Keratinocyte (primary cell): ENCODE data around the gene AGAP1. TPM values are rescaled to one million over a fixed set of nuclear protein-coding genes. Genes with fewer than 3 reads are reported as not detected.

Source experiments
- DNase-seq: peaks from one replicate; pipeline ENCODE4 v3.0.0-alpha.2; 2011; ENCODE audit warnings: low read depth, missing footprints, low spot score
- FAIRE-seq: peaks from 2 replicates; lab custom pipeline; 2011; peaks lifted over from hg19 to GRCh38; lab: Jason Lieb, UNC
- H2AFZ ChIP-seq: 2 replicates; pipeline ENCODE4 v1.6.0; 2012; ENCODE audit warnings: low read length, control low read depth, inconsistent platforms; ENCODE audit not compliant: control insufficient read depth
- H3K27ac ChIP-seq: 2 replicates; pipeline ENCODE4 v1.5.1; 2011; ENCODE audit warnings: low read length; ENCODE audit not compliant: control insufficient read depth, insufficient read depth
- H3K27me3 ChIP-seq: 3 replicates; pipeline ENCODE4 v1.6.0; 2011; ENCODE audit warnings: low read length; ENCODE audit not compliant: control insufficient read depth, insufficient read depth; ENCODE audit errors: extremely low read depth
- H3K36me3 ChIP-seq, 2 experiments: 2 replicates in 1 of 2; 3 replicates in 1 of 2; pipeline ENCODE4 v1.5.1; 2011; ENCODE audit warnings: low read length in 2 of 2, mild to moderate bottlenecking in 1 of 2; ENCODE audit not compliant: control insufficient read depth in 2 of 2, insufficient read depth in 2 of 2; ENCODE audit errors: extremely low read depth in 1 of 2
- H3K4me1 ChIP-seq: 3 replicates; pipeline ENCODE4 v1.5.1; 2011; ENCODE audit warnings: low read length; ENCODE audit not compliant: control insufficient read depth, insufficient read depth; ENCODE audit errors: extremely low read depth
- H3K4me2 ChIP-seq: 3 replicates; pipeline ENCODE4 v1.6.0; 2011; ENCODE audit warnings: low read depth, low read length; ENCODE audit not compliant: control insufficient read depth, insufficient read depth; ENCODE audit errors: extremely low read depth
- H3K4me3 ChIP-seq, 3 experiments: fragments of 200-600 bp in 1 of 3; sonication (generic) in 1 of 3; 2 replicates in 2 of 3; 3 replicates in 1 of 3; pipeline ENCODE4 v1.5.1; 2011 to 2016; ENCODE audit warnings: low read length in 3 of 3, mild to moderate bottlenecking in 3 of 3, control low read depth in 2 of 3, inconsistent platforms in 1 of 3, low read depth in 1 of 3, mixed read lengths in 1 of 3, mixed run types in 1 of 3, moderate library complexity in 1 of 3; ENCODE audit not compliant: control insufficient read depth in 2 of 3, insufficient read depth in 2 of 3; ENCODE audit errors: extremely low read depth in 1 of 3
- H3K79me2 ChIP-seq: 2 replicates; pipeline ENCODE4 v1.6.0; 2012; ENCODE audit warnings: low read length; ENCODE audit not compliant: control insufficient read depth, insufficient read depth
- H3K9ac ChIP-seq: 3 replicates; pipeline ENCODE4 v1.6.0; 2011; ENCODE audit warnings: low read length; ENCODE audit not compliant: control insufficient read depth, insufficient read depth; ENCODE audit errors: extremely low read depth
- H3K9me1 ChIP-seq: 3 replicates; pipeline ENCODE4 v1.6.0; 2011; ENCODE audit warnings: low read length; ENCODE audit not compliant: control insufficient read depth, insufficient read depth; ENCODE audit errors: extremely low read depth
- H3K9me3 ChIP-seq: 2 replicates; pipeline ENCODE4 v1.5.1; 2012; ENCODE audit warnings: low read depth, low read length; ENCODE audit not compliant: control insufficient read depth
- H4K20me1 ChIP-seq: 3 replicates; pipeline ENCODE4 v1.6.0; 2011; ENCODE audit warnings: low read length; ENCODE audit not compliant: control insufficient read depth, insufficient read depth; ENCODE audit errors: extremely low read depth
- EZH2 ChIP-seq: IDR thresholded peaks from one replicate; pipeline ENCODE4 v1.6.1; 2012; ENCODE audit warnings: inconsistent platforms, mild to moderate bottlenecking, low read length, moderate library complexity
- dilution Hi-C: fragments of 300-500 bp; cut with MboI; formaldehyde crosslinking; loops from one replicate; pipeline ENCODE4 v1.7.0; 2020; ENCODE audit warnings: low sequenced_read_pairs; ENCODE audit not compliant: extremely low pct_ligation_motif_present
- polyA plus RNA-seq, 5 experiments: library from polyadenylated mRNA; depleted of rRNA in 3 of 5; stranded (reverse) in 3 of 5; stranded (forward) in 1 of 5; unstranded in 1 of 5; fragments of >200 nt; gene quantifications; 1 replicate in 1 of 5; 2 replicates in 3 of 5; 3 replicates in 1 of 5; pipeline versions ENCODE4 v1.2.1 to v1.2.3, GENCODE V29; 2011 to 2012; ENCODE audit warnings: missing spikeins in 2 of 5, low read depth in 1 of 5, low replicate concordance in 1 of 5
- TF ChIP-seq, protein P1 (sequence below), 3 experiments: IDR thresholded peaks in 1 of 3; conservative IDR thresholded peaks in 1 of 3; optimal IDR thresholded peaks in 1 of 3; 2 replicates in 2 of 3; 3 replicates in 1 of 3; pipeline versions ENCODE3 to v1.5.1; 2011; ENCODE audit warnings: low read length in 3 of 3, mild to moderate bottlenecking in 3 of 3, moderate library complexity in 2 of 3, control low read depth in 1 of 3, inconsistent platforms in 1 of 3; ENCODE audit not compliant: insufficient read depth in 2 of 3; ENCODE audit errors: extremely low read depth in 1 of 3

The AGAP1 gene
- polyA plus RNA-seq, 1 donor (not counting 4 experiments of a cell fraction or from before 2014, with no cell fraction given), result 12.6 TPM

DNA sequence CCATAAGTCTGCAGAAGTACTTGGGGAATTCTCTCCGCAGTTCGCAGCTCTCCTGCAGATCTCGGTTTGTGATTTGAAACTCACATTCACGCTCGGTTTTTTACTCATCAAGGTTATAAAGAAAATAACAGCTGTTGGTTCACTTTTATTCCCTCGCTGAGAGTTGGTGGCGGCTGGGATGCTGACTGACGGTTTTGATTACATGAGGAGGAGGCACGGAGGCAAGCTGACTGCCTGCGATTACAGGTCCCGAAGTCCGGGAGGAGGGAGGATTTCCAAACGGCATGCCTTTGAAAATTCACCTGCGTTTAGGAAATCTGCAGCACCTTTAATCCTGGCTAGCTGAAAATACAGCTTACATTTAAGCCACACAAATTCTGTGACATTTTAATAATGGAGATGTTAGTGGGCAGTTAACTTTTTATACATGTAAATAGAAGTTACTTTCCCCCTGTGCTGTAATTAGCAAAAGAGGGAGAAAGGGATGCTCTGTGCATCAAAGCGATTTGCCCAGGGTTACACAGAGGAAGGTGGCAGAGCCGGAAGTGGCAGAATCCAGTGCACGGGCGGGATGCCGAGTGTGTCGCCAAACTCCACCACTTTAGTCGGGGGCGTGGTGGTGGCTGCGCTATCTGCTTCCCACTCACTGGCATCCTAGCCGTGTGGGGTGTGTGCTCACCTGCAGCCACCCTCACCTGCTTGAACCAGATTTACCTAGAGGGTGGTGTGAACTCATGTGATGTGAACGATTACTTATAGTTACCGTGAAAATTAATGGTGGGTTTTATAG is 14.7 kb downstream of the AGAP1 start:
- H3K9me1 ChIP-seq, result peaks cover 6% of the 10 kb centered on the region
- dilution Hi-C loops, result no loop called here
- H4K20me1 ChIP-seq, result peaks cover 15% of the 10 kb centered on the region
- no peak overlapping the region for H2AFZ ChIP-seq
- peaks cover 17% of the 10 kb centered on the region for H3K4me1 ChIP-seq
- H3K4me3 ChIP-seq, result no peak overlapping the region
- peaks cover 60% of the 10 kb centered on the region for H3K79me2 ChIP-seq
- H3K9ac ChIP-seq, result no peak overlapping the region
- no peak for TF ChIP-seq EZH2
- TF ChIP-seq, protein P1, sequence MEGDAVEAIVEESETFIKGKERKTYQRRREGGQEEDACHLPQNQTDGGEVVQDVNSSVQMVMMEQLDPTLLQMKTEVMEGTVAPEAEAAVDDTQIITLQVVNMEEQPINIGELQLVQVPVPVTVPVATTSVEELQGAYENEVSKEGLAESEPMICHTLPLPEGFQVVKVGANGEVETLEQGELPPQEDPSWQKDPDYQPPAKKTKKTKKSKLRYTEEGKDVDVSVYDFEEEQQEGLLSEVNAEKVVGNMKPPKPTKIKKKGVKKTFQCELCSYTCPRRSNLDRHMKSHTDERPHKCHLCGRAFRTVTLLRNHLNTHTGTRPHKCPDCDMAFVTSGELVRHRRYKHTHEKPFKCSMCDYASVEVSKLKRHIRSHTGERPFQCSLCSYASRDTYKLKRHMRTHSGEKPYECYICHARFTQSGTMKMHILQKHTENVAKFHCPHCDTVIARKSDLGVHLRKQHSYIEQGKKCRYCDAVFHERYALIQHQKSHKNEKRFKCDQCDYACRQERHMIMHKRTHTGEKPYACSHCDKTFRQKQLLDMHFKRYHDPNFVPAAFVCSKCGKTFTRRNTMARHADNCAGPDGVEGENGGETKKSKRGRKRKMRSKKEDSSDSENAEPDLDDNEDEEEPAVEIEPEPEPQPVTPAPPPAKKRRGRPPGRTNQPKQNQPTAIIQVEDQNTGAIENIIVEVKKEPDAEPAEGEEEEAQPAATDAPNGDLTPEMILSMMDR (optimal IDR thresholded peaks at IDR 0.05 in 1 of 3, IDR thresholded peaks at IDR 0.05 in 1 of 3, conservative IDR thresholded peaks at IDR 0.05 in 1 of 3; ENCODE audit: extremely low read depth in 1 of 3, insufficient read depth in 2 of 3, low read length in 3 of 3), result no peak
- no peaks in the 10 kb centered on the region for H3K9me3 ChIP-seq
- H3K36me3 ChIP-seq, result peaks cover 0 to 2% of the 10 kb centered on the region in 2 experiments
- DNase-seq, result no peak
- H3K27ac ChIP-seq, result no peak overlapping the region
- FAIRE-seq, result no peak
- no peak overlapping the region for H3K4me2 ChIP-seq
- H3K27me3 ChIP-seq, result no peaks in the 10 kb centered on the region

DNA sequence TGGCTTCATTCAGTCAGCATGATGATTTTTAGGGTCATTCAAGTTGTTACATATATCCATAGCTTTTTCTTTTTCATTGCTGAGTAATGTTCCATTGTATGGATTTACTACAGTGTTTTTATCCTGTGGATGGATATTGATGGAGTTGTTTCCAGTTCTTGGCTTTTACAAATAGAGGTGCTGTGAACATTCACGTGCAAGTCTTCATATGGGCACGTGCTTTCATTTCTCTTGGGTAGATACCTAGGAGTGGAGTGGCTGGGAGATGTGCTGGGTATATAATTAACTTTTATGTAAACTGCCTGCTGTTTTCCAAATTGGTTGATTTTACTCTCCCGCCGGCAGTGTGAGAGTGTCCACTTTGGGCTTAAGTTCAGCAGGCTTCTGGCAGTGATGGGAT is 16.5 kb downstream of the AGAP1 start:
- Histone ChIP-seq H3K4me3 (no peak overlapping the region), H3K9me1 (peaks cover 6% of the 10 kb centered on the region), H3K27me3 (no peaks in the 10 kb centered on the region), H3K9me3 (no peaks in the 10 kb centered on the region), H2AFZ (no peak overlapping the region), H3K79me2 (peaks cover 61% of the 10 kb centered on the region), H3K9ac (no peak overlapping the region), H3K4me2 (no peak overlapping the region), H3K4me1 (peaks cover 19% of the 10 kb centered on the region), H3K27ac (no peak overlapping the region), H3K36me3 (peaks cover 0 to 2% of the 10 kb centered on the region in 2 experiments), H4K20me1 (peaks cover 13% of the 10 kb centered on the region)
- TF ChIP-seq, protein P1 (optimal IDR thresholded peaks at IDR 0.05 in 1 of 3, IDR thresholded peaks at IDR 0.05 in 1 of 3, conservative IDR thresholded peaks at IDR 0.05 in 1 of 3; ENCODE audit: extremely low read depth in 1 of 3, insufficient read depth in 2 of 3, low read length in 3 of 3), result no peak
- TF ChIP-seq EZH2, result no peak
- no peak for DNase-seq
- FAIRE-seq, result no peak
- dilution Hi-C loops, result no loop called here
